Uterus (tissue), 4 donors: ENCODE results near the gene MIEN1. TPM values are rescaled to one million over a fixed set of nuclear protein-coding genes. Genes with fewer than 3 reads are reported as not detected.

Source experiments
- DNase-seq, 2 donors: peaks; one replicate each; pipeline ENCODE4 v3.0.0-alpha.2; 2019 to 2020
- H3K27ac ChIP-seq, 2 donors: fragments of 200-600 bp; sonication (generic); 1 replicate in 1 of 2; 2 replicates in 1 of 2; pipeline ENCODE4 v1.5.1; 2016 to 2018
- H3K27me3 ChIP-seq, 2 donors: fragments of 200-600 bp; sonication (generic); one replicate each; pipeline ENCODE4 v1.5.1; 2018 to 2019; ENCODE audit warnings: control low read depth in 1 of 2
- H3K36me3 ChIP-seq, 2 donors: fragments of 200-600 bp; sonication (generic); one replicate each; pipeline ENCODE4 v1.5.1; 2019; ENCODE audit warnings: control low read depth in 1 of 2
- H3K4me1 ChIP-seq, 2 donors: fragments of 200-600 bp; sonication (generic); one replicate each; pipeline ENCODE4 v1.5.1; 2018 to 2019; ENCODE audit warnings: control low read depth in 1 of 2
- H3K4me3 ChIP-seq, 2 donors: fragments of 200-600 bp; sonication (generic); 1 replicate in 1 of 2; 2 replicates in 1 of 2; pipeline ENCODE4 v1.5.1; 2018 to 2019; ENCODE audit warnings: mild to moderate bottlenecking in 1 of 2
- H3K9me3 ChIP-seq, 2 donors: fragments of 200-600 bp; sonication (generic); one replicate each; pipeline ENCODE4 v1.5.1; 2019; ENCODE audit warnings: control low read depth in 1 of 2
- CTCF ChIP-seq, 4 experiments: fragments of 200-600 bp in 2 of 4; fragments of 450-650 bp in 2 of 4; sonication (generic) in 2 of 4; IDR thresholded peaks; one replicate each; pipeline ENCODE4 v1.5.1; 2016 to 2019; ENCODE audit warnings: antibody characterized with exemption in 4 of 4, mild to moderate bottlenecking in 2 of 4, moderate library complexity in 1 of 4
- POLR2A ChIP-seq, 2 donors: fragments of 450-650 bp; IDR thresholded peaks; one replicate each; pipeline ENCODE4 v1.6.1; 2016; ENCODE audit warnings: antibody characterized with exemption in 2 of 2, mild to moderate bottlenecking in 1 of 2, moderate library complexity in 1 of 2
- intact Hi-C: fragments of 100-400 bp; cut with DNase I; formaldehyde crosslinking; loops from one replicate; pipeline ENCODE4 v1.15.1; 2023; ENCODE audit warnings: low total_unique reads
- total RNA-seq, 4 donors: library from RNA; depleted of rRNA in 3 of 4; stranded (reverse); fragments of >200 nt in 3 of 4; gene quantifications; one replicate each; pipeline versions ENCODE4 v1.1.0 to v1.2.4, GENCODE V29; 2014 to 2023
- donor health status: DM: yes; HTN: yes; CAD: no.

MIEN1 gene
- total RNA-seq, 4 donors from 2014 or later, result 4.9 to 125 (median 58.5) TPM

GRCh38 chr17:39742126-39742855, 12.0 kb upstream of the MIEN1 start:
- no peak overlapping the region for H3K27ac ChIP-seq
- DNase-seq, result no peak
- intact Hi-C loops, result no loop called here
- no peak for TF ChIP-seq POLR2A (IDR thresholded peaks at IDR 0.05)
- TF ChIP-seq CTCF (IDR thresholded peaks at IDR 0.05), result no peak
- H3K36me3 ChIP-seq, result no peaks in the 10 kb centered on the region
- peaks cover 0 to 7% of the 10 kb centered on the region in 2 donors for H3K27me3 ChIP-seq
- H3K9me3 ChIP-seq, result no peaks in the 10 kb centered on the region
- H3K4me1 ChIP-seq, result peaks cover 0 to 20% of the 10 kb centered on the region in 2 donors
- H3K4me3 ChIP-seq, result no peak overlapping the region

DNA sequence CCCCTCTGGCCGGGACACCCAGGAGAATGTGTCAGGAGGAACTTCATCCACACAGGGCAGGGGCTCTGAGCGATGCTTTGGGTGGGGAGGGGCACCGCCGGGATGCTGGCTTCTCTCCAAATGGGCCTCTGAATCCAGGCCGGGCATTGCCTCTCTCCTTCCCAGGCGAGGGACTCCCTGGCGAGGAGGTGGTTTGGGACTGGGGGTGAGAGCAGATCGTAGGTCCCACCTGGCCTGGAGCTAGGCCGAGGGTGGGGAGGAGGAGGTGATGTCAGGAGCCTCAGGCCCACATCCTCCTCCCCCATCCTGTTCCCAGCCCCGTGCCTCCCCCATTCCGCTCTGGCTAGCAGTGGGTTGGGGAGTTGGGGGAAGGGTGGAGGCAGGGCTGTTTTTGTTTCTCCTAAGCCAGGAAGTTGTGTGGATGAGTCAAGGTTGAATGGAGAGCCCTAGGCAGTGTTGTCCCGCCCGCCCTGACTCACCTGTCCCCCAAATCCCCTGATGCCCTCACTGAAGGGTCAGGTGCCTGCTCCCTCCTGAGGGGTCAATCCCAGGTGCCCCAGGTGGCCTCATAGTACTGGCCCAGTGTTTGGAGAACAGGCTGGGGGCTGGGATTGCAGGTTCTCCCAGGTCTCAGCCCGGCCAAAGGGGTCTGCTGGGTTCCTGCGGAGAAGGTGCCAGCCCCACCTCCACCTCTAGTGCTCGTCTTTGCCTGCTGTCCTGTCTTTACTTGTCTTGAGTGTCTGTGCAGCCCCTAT, 10.2 kb upstream of the MIEN1 start:
- Histone ChIP-seq H3K27ac (peak overlapping the region in 1 of 2 donors; percentile 74), H3K4me3 (peak overlapping the region in 1 of 2 donors; percentile 18), H3K4me1 (peaks cover 0 to 20% of the 10 kb centered on the region in 2 donors), H3K27me3 (peaks cover 0 to 9% of the 10 kb centered on the region in 2 donors), H3K36me3 (no peaks in the 10 kb centered on the region), H3K9me3 (no peaks in the 10 kb centered on the region)
- TF ChIP-seq POLR2A (IDR thresholded peaks at IDR 0.05) (peak in 1 of 2 donors; percentile 51), CTCF (IDR thresholded peaks at IDR 0.05) (no peak)
- DNase-seq, result peak; percentile 49 to 75
- intact Hi-C loops, result no loop called here

GRCh38 chr17:39739885-39740356, 9.6 kb upstream of the MIEN1 start:
- no peak for TF ChIP-seq CTCF (IDR thresholded peaks at IDR 0.05)
- TF ChIP-seq POLR2A (IDR thresholded peaks at IDR 0.05), result no peak
- peak overlapping the region; percentile 18 to 20 for H3K4me3 ChIP-seq
- intact Hi-C loops, result no loop called here
- H3K27me3 ChIP-seq, result peaks cover 0 to 9% of the 10 kb centered on the region in 2 donors
- H3K36me3 ChIP-seq, result no peaks in the 10 kb centered on the region
- H3K9me3 ChIP-seq, result no peaks in the 10 kb centered on the region
- H3K27ac ChIP-seq, result peak overlapping the region; percentile 21 to 74
- H3K4me1 ChIP-seq, result peaks cover 0 to 20% of the 10 kb centered on the region in 2 donors
- DNase-seq, result no peak

DNA sequence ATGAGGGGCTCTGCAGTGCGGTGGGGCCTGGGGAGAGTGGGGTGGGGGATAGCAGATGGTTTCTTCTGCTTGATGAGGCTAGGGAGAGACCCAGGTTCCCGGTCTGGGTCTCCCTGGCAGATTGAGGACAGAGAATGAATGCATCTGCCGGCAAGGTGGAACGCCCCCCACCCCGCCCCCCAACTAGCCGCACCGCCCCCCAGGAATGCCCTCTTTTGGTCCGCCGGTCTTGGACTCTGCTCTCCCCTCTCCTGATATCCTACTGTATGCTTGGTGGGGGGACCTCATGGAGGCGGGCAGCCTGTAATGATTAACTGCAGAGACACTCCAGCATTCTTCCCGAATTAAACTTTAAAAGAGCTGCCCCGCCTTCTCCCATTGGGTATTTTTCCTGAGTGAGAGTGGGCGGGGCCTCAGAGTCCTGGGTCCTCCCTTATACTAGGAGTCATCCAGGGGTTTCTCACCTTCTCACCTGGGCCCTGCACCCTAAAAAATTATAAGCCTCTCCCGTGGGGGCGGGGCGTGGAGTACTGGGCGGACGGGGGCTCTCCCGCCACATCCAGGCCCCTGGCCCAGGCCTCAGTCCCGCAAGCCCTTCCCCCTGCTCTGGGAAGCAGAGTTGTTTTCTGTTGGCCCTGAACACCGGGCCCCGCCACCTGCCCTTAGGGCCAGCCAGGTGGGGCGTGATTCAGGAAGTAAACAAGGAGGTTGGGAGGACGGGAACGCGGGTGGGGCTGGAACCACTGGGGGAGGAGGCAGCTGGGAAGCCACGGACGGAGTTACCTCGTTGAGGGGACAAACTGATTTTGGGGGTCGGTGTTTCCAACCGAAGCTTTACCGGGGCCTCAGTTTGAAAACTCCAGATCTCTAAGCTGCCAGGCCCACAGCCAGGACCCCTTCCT, 8.9 kb upstream of the MIEN1 start:
- Histone ChIP-seq H3K4me1 (peaks cover 0 to 20% of the 10 kb centered on the region in 2 donors), H3K27ac (peak overlapping the region; percentile 21 to 74), H3K9me3 (no peaks in the 10 kb centered on the region), H3K4me3 (peak overlapping the region; percentile 18 to 20), H3K36me3 (no peaks in the 10 kb centered on the region), H3K27me3 (peaks cover 0 to 9% of the 10 kb centered on the region in 2 donors)
- peak; percentile 36 to 69 for DNase-seq
- intact Hi-C loops, result no loop called here
- TF ChIP-seq POLR2A (IDR thresholded peaks at IDR 0.05) (peak in 1 of 2 donors; percentile 35), CTCF (IDR thresholded peaks at IDR 0.05) (no peak)
